GM18526 (cell line): ENCODE data around the gene SMC3.

Experiments used
- POLR2A ChIP-seq: IDR thresholded peaks from 3 replicates; pipeline ENCODE4 v1.6.1; 2011; ENCODE audit not compliant: insufficient read length; ENCODE audit errors: extremely low read depth

Gene SMC3

GRCh38 chr10:110610308-110610774 lies 42.8 kb downstream of the SMC3 start:
- TF ChIP-seq POLR2A, result no peak

- TF ChIP-seq POLR2A, result no peak
These were observed 44.6 kb downstream of the SMC3 start for GRCh38 chr10:110612087-110612486.

GRCh38 chr10:110612629-110613028 lies 45.1 kb downstream of the SMC3 start:
- no peak for TF ChIP-seq POLR2A

- no peak for TF ChIP-seq POLR2A
These were observed 46.0 kb downstream of the SMC3 start for GRCh38 chr10:110613341-110613995.

GRCh38 chr10:110613996-110614495 lies 46.6 kb downstream of the SMC3 start:
- no peak for TF ChIP-seq POLR2A

GRCh38 chr10:110615057-110615747 lies 47.7 kb downstream of the SMC3 start:
- no peak for TF ChIP-seq POLR2A

GRCh38 chr10:110616493-110617033 lies 49.1 kb downstream of the SMC3 start:
- no peak for TF ChIP-seq POLR2A

GRCh38 chr10:110617425-110618229 lies 50.1 kb downstream of the SMC3 start:
- TF ChIP-seq POLR2A, result no peak

- no peak for TF ChIP-seq POLR2A
These were observed 50.7 kb downstream of the SMC3 start for GRCh38 chr10:110618230-110618610.

- no peak for TF ChIP-seq POLR2A
These were observed 52.3 kb downstream of the SMC3 start for GRCh38 chr10:110619514-110620397.

- TF ChIP-seq POLR2A, result no peak
These were observed 52.9 kb downstream of the SMC3 start for GRCh38 chr10:110620398-110620719.

GRCh38 chr10:110625356-110625894 lies 57.9 kb downstream of the SMC3 start:
- no peak for TF ChIP-seq POLR2A

- TF ChIP-seq POLR2A, result no peak
These were observed 58.7 kb downstream of the SMC3 start for GRCh38 chr10:110625951-110626855.

- no peak for TF ChIP-seq POLR2A
These were observed 60.7 kb downstream of the SMC3 start for GRCh38 chr10:110628161-110628560.

GRCh38 chr10:110629680-110630191 lies 62.2 kb downstream of the SMC3 start:
- no peak for TF ChIP-seq POLR2A
